A549 (cell line): ENCODE measurements around the gene INF2.

Experiments
- POLR2A ChIP-seq: IDR thresholded peaks from 2 replicates; pipeline ENCODE4 v1.6.1; 2012; ENCODE audit warnings: mild to moderate bottlenecking, low read length
- TF ChIP-seq, protein P1 (sequence below): fragments of 150-350 bp; IDR thresholded peaks from 2 replicates; pipeline ENCODE4 v1.6.1; 2014; ENCODE audit warnings: low read depth, mild to moderate bottlenecking, low read length

DNA sequence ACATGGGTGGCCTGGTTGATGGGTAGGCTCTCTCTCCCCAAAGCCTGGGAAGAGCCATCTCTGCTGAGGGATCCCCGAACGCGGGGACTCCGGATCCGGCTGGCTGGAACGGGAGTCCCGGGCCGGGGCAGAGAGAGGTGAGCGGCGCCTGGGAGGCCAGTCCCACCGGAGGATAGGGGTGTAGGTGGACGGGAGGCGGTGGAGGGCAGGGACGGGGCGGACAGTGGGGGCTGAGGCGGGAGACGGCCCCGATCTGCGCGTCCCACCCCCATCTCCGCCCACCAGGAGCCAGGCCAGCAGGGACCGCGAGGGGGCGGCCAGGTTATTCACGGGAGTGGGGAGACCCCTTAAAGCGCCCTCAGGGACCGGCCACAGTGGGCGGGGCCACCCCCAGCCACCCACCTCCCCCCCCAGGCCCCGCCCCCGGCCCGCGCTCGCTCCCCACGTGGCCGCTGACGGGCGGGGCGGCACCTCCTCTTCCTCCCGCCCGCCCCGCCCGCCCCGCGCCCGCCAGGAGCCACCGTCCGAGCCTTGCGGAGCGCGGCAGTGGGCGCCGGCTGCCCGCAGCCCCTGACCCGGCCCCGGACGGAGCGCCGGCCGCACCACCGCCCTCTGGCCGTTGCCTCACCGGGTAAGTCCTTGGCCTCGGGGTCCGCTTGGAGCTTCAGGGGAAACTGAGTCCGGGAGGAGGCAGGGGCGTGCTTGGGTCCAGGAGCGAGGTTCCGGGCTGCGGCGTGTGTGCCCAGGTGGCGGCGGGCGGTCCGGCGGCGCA is at the start of gene INF2:
- TF ChIP-seq, protein P1, sequence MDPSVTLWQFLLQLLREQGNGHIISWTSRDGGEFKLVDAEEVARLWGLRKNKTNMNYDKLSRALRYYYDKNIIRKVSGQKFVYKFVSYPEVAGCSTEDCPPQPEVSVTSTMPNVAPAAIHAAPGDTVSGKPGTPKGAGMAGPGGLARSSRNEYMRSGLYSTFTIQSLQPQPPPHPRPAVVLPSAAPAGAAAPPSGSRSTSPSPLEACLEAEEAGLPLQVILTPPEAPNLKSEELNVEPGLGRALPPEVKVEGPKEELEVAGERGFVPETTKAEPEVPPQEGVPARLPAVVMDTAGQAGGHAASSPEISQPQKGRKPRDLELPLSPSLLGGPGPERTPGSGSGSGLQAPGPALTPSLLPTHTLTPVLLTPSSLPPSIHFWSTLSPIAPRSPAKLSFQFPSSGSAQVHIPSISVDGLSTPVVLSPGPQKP: no peak
- peak; percentile 56 for TF ChIP-seq POLR2A
